GM21515 (cell line): Measurements from ENCODE around the gene FOXA3.

Experiments used
- ATAC-seq: cut with Tn5 transposase; IDR thresholded peaks from one replicate; pipeline ENCODE4 v1.9.1; 2021; ENCODE audit not compliant: unreplicated experiment

The FOXA3 gene

GRCh38 chr19:45863840-45864628 is at the start of gene FOXA3:
FOXA3 (plus strand) TSS chr19:45864326; CDS start chr19:45864457, 131 bp downstream.
- ATAC-seq, result no peak

- ATAC-seq, result no peak
Measured at GRCh38 chr19:45814851-45815480, 49.2 kb upstream of the FOXA3 start, which contains the start of gene RSPH6A. RSPH6A (minus strand) TSS chr19:45815308; CDS start chr19:45815176, 132 bp downstream.

DNA sequence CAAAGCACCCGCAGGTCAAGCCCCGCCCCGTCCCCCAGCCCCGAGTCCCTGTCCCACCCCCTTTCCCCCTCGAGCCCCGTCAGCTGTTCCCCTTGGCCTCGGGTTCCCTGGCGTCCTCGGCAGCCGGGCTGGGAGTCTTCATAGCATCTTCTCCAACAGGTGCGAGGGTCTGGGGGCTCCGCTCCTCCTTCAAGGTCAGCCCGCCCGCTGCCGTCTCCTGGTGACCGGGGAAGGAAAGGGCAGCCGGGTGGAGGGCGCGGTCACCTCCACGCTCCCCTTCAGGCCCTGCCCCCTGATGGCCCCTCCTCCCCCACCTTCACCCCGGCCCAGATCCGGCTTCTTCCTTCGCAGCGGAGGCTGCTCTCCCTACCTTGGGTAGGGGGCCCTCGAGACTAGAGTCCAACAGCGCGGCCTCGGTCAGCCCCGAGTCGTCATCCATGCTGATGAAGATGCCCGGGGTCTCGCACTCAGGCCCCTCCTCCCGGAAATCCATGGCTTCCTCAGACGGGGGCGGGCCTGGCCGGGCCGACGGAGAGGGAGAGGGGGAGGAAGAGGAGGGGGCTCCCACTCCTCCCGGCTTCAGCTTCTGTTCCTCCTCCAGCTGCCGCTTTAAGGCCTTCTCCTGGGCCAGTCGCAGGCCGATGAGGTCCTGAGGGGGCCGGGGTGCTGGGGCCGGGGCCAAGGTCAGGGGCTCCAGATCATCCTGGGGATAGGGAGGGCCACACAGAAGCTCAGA is 48.5 kb upstream of the FOXA3 start:
- ATAC-seq, result no peak

- ATAC-seq, result no peak
Measured at GRCh38 chr19:45816236-45817009, 47.7 kb upstream of the FOXA3 start.

- peak; percentile 73 for ATAC-seq
Measured at GRCh38 chr19:45817010-45817724, 47.0 kb upstream of the FOXA3 start.

GRCh38 chr19:45817725-45818301 is 46.3 kb upstream of the FOXA3 start:
- ATAC-seq, result no peak

GRCh38 chr19:45819769-45820168 is 44.4 kb upstream of the FOXA3 start:
- ATAC-seq, result no peak

GRCh38 chr19:45820413-45821102 is 43.6 kb upstream of the FOXA3 start:
- no peak for ATAC-seq

GRCh38 chr19:45821103-45821521 is 43.0 kb upstream of the FOXA3 start:
- no peak for ATAC-seq

DNA sequence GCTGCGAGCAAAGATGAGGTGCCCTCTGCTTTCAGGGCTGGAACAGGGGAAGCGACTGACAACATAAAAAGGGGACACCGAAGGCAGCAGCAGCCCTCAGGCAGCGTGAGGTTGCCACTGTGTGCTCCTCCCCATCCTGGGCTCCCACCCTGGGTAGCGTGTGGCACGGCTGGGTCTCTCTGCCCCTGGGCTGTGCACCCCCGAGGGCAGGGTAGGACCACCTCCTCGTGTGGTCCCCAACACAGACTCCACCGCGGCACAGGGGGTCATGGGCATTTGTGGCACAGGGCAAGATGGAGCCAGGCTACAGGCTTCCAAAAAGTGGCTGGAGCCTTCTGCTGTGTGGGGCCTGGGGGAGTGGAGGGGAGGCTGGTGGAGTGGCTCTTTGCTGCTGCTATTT is 42.6 kb upstream of the FOXA3 start:
- no peak for ATAC-seq

DNA sequence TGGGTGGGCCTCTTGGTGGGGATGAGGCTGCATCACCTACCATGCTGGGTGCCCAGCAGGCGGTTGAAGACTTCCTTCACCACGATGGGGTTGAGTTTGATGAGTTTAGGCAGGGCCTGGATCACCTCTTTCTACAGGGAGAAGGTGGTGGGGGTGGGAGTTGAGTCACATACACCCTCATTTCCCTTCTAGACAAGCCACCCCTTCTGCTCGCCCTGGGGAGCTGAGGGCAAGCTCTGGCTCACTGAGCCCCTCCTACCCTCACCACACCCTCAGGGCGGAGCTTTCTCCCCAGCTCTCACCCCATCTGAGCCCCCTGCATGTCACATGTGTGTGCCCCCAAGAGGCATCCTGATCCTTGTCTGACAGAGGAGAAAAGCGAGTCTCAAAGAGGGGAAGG is 41.4 kb upstream of the FOXA3 start:
- ATAC-seq, result no peak

DNA sequence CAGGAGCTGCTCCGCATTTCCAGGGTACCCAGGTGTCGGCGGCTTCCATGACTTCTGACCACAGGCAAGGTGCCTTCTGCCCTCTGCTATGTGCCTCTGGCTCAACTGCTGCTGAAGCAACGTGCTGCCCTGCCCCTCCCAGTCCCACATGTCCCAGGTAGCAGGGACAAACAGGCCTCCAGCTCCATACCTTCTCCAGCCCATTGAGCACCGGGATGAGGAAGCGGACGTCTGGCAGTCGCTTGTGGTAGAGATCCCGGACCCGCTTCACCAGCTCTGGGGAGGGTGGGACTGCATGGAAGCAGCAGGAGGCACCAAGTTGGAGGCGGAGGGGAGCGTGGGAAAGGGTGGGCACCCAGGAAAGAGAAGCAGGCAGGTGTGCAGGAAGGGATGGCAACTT is 40.9 kb upstream of the FOXA3 start:
- no peak for ATAC-seq

GRCh38 chr19:45824041-45824471 is 40.1 kb upstream of the FOXA3 start:
- ATAC-seq, result no peak

DNA sequence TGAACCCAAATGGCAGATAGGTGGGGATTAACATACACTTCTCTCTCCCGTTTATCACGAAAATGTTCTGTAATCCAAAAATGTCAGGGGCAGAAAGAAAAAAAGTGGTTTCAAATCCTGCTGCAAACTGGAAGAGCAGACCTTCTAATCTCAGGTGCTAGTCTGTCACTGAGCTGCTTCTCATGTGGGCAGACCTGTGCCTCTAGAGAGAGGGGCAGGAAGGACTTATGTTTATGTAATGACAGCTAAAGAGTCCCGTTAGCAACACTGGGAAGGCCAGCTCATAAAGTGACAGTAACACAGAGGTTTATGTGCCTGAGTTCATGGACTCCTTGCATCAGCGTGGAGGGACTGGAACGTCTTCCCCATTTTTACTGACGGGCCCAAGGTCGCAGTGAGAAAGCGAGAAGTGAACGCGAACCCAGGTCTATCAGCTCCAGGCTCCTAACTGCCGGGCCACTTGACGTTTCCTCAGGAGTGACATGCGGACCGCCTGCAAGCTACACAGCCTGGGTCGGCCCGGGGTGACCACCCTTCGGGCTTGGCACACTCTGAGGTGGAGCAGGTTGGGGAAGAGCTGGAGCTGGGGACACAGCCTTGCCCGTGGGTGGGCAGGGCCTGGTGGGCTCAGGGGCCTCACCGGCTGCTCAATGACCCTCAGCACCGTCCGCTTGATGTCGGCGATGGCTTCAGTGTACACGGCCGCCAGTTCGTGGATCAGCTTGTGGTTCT is 39.4 kb upstream of the FOXA3 start:
- ATAC-seq, result no peak

GRCh38 chr19:45825263-45825605 is 38.9 kb upstream of the FOXA3 start:
- no peak for ATAC-seq

- no peak for ATAC-seq
Measured at GRCh38 chr19:45825917-45826893, 37.9 kb upstream of the FOXA3 start.

DNA sequence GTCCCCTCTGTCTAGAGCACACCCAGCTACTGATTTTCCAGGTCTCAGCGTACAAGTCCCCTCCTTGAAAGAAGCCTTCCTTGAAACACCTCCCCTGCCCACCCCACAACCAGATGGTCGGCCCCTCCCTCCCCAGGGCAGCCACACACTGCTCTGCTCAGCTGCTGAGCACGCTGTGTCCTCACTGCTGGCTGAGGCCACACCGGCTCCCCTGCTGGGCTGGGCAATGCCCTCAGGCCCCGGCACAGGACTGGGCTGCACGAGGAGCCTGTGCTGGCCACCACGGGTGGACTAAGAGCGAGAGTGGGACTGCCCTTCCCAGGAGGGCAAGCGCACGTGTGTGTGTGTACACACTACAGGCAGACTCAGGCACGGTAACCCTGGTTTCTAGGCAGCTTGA is 37.2 kb upstream of the FOXA3 start:
- no peak for ATAC-seq
